NCI-H128 (cell line): ENCODE data around the gene SMG6.

Source experiments
- DNase-seq: peaks from one replicate; lab custom pipeline; 2025; ENCODE audit not compliant: unreplicated experiment; lab: John Stamatoyannopoulos, UW

SMG6 gene

GRCh38 chr17:2064520-2064971 lies 239.0 kb downstream of the SMG6 start:
- no peak for DNase-seq

- no peak for DNase-seq
Measured at GRCh38 chr17:2064147-2064489, 239.5 kb downstream of the SMG6 start.

- no peak for DNase-seq
Measured at GRCh38 chr17:2063261-2064146, 240.1 kb downstream of the SMG6 start.

- DNase-seq, result no peak
Measured at GRCh38 chr17:2062571-2063183, 240.9 kb downstream of the SMG6 start.

GRCh38 chr17:2061441-2061958 lies 242.1 kb downstream of the SMG6 start:
- DNase-seq, result no peak

GRCh38 chr17:2060681-2061440 lies 242.7 kb downstream of the SMG6 start:
- no peak for DNase-seq

- no peak for DNase-seq
Measured at GRCh38 chr17:2060385-2060658, 243.3 kb downstream of the SMG6 start.

GRCh38 chr17:2059547-2060384 lies 243.8 kb downstream of the SMG6 start:
- DNase-seq, result no peak

- DNase-seq, result no peak
Measured at GRCh38 chr17:2058586-2059546, 244.7 kb downstream of the SMG6 start.

- DNase-seq, result no peak
Measured at GRCh38 chr17:2057760-2058585, 245.6 kb downstream of the SMG6 start.

- DNase-seq, result no peak
Measured at GRCh38 chr17:2057175-2057759, 246.3 kb downstream of the SMG6 start.

- DNase-seq, result no peak
Measured at GRCh38 chr17:2056206-2057174, 247.1 kb downstream of the SMG6 start.

GRCh38 chr17:2055292-2056205 lies 248.0 kb downstream of the SMG6 start:
- no peak for DNase-seq

- DNase-seq, result no peak
Measured at GRCh38 chr17:2054512-2055291, 248.9 kb downstream of the SMG6 start, which contains the start of gene HIC1. Gene HIC1 (plus strand): TSS chr17:2055103. CDS start chr17:2056691, 1,588 bp downstream.

GRCh38 chr17:2054262-2054511 lies 249.4 kb downstream of the SMG6 start:
- DNase-seq, result no peak
